ENCODE data around the gene TJP1. TPM values are rescaled to one million over a fixed set of nuclear protein-coding genes. Genes with fewer than 3 reads are reported as not detected.

The TJP1 gene
- total RNA-seq, 1 experiment from 2014 or later, result 129 TPM

DNA sequence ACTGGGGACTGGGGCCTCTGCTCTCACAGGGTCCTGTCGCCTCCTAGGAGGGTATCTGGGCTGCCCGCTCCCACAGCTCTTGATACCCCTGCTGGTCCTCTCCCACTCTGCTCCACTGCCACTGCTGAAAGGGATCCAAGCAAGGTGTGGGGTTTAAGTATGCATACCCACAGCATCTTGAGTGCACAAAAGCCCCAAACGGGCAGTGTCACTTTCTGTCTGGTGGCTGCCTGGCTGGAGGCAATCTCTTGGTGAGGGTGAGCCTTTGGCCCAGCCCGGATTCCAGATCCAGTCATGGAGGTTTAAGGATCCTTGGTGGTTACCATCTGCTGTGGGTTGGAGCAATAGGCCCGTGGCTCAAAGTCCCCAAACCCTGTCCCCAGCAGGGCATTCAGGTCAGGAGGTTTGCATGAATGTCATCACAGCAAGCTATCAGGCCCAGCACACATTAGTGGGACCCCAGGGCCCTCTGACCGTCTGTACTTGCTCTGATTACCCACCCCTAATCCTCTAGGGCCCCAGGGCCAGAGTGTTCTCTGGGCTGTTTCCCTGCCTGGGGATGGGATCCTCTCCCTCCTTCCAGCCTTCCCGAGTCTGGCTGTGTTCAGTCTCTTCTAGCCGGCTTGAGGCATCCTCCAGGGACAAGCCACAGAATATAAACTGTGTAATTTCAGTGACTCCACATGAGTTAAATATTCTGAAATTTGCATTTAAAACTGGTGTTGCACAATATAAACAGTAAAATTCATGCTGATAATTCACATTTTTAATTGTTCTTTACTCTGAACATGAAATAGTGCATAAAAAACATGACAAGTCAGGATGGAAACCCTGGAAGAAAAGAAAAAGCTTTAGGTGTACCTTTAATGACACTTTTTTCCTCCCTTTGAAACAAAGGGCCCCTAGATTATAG is 4.9 kb upstream of the TJP1 start:
- Mint-ChIP-seq H3K4me3 (no peak overlapping the region), H3K27me3 (ENCODE audit: low read depth) (peaks cover 12% of the 10 kb centered on the region), H3K36me3 (no peaks in the 10 kb centered on the region), H3K27ac (no peak overlapping the region), H3K4me1 (peaks cover 13% of the 10 kb centered on the region), H3K9me3 (peaks cover 3% of the 10 kb centered on the region; the same call in 1 of the 2 replicates)
- TF ChIP-seq NFATC4 (CRISPR knock-in tag; IDR thresholded peaks at IDR 0.05) (no peak), PRRX2 (CRISPR knock-in tag; IDR thresholded peaks at IDR 0.05) (no peak), EMX1 (CRISPR knock-in tag; IDR thresholded peaks at IDR 0.05) (no peak), TEAD4 (CRISPR knock-in tag; IDR thresholded peaks at IDR 0.05) (no peak), ETV6 (CRISPR knock-in tag; IDR thresholded peaks at IDR 0.05) (no peak), ZNF263 (CRISPR knock-in tag; IDR thresholded peaks at IDR 0.05; ENCODE audit: low read depth) (no peak), ZNF138 (CRISPR knock-in tag; conservative IDR thresholded peaks at IDR 0.05) (no peak), SMAD4 (CRISPR knock-in tag; IDR thresholded peaks at IDR 0.05) (no peak), JAZF1 (CRISPR knock-in tag; IDR thresholded peaks at IDR 0.05) (no peak), NR1H2 (CRISPR knock-in tag; IDR thresholded peaks at IDR 0.05) (no peak), FOXK1 (CRISPR knock-in tag; IDR thresholded peaks at IDR 0.05) (no peak)
- TF ChIP-seq, protein P1, sequence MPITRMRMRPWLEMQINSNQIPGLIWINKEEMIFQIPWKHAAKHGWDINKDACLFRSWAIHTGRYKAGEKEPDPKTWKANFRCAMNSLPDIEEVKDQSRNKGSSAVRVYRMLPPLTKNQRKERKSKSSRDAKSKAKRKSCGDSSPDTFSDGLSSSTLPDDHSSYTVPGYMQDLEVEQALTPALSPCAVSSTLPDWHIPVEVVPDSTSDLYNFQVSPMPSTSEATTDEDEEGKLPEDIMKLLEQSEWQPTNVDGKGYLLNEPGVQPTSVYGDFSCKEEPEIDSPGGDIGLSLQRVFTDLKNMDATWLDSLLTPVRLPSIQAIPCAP (CRISPR knock-in tag; IDR thresholded peaks at IDR 0.05), result no peak
- TF ChIP-seq, protein P2, sequence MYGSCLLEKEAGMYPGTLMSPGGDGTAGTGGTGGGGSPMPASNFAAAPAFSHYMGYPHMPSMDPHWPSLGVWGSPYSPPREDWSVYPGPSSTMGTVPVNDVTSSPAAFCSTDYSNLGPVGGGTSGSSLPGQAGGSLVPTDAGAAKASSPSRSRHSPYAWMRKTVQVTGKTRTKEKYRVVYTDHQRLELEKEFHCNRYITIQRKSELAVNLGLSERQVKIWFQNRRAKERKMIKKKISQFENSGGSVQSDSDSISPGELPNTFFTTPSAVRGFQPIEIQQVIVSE (CRISPR knock-in tag; IDR thresholded peaks at IDR 0.05; ENCODE audit: borderline replicate concordance), result no peak
- TF ChIP-seq, protein P3, sequence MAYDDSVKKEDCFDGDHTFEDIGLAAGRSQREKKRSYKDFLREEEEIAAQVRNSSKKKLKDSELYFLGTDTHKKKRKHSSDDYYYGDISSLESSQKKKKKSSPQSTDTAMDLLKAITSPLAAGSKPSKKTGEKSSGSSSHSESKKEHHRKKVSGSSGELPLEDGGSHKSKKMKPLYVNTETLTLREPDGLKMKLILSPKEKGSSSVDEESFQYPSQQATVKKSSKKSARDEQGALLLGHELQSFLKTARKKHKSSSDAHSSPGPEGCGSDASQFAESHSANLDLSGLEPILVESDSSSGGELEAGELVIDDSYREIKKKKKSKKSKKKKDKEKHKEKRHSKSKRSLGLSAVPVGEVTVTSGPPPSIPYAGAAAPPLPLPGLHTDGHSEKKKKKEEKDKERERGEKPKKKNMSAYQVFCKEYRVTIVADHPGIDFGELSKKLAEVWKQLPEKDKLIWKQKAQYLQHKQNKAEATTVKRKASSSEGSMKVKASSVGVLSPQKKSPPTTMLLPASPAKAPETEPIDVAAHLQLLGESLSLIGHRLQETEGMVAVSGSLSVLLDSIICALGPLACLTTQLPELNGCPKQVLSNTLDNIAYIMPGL (CRISPR knock-in tag; IDR thresholded peaks at IDR 0.05), result no peak
- ChIA-PET POLR2A (no interaction called here), CTCF (interaction anchor here (0.6 to 1.3 kb wide), 2 partner anchors 82 to 99 kb away, joined by 3 to 8 read pairs; no protein-coding TSS in a partner anchor)
- DNase-seq (ENCODE audit: low spot score) (no peak), ATAC-seq (no peak)

DNA sequence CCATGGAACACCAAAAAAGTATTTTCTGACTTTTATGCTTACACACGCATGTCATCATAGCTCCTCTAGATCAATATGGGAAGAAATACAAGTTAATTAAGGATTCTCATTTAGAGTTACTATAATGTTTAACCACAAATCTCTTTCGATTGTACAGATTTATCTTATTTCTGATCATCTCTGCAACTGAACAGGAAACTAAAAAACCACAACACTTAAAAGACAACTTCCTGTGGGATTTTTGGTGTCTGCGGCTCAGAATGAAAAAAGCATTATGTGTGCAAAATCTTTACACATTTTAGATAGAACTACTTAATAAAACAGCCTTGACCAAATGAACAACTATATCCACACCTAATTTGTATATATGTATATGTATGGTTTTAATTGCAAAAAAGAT is 3.0 kb upstream of the TJP1 start:
- TF ChIP-seq SMAD3 (CRISPR knock-in tag; IDR thresholded peaks at IDR 0.05; ENCODE audit: borderline replicate concordance), result no peak
- TF ChIP-seq, protein P4, sequence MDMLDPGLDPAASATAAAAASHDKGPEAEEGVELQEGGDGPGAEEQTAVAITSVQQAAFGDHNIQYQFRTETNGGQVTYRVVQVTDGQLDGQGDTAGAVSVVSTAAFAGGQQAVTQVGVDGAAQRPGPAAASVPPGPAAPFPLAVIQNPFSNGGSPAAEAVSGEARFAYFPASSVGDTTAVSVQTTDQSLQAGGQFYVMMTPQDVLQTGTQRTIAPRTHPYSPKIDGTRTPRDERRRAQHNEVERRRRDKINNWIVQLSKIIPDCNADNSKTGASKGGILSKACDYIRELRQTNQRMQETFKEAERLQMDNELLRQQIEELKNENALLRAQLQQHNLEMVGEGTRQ (CRISPR knock-in tag; IDR thresholded peaks at IDR 0.05), result no peak
- no peak for TF ChIP-seq OVOL2 (CRISPR knock-in tag; IDR thresholded peaks at IDR 0.05; ENCODE audit: borderline replicate concordance)
- TF ChIP-seq, protein P5, sequence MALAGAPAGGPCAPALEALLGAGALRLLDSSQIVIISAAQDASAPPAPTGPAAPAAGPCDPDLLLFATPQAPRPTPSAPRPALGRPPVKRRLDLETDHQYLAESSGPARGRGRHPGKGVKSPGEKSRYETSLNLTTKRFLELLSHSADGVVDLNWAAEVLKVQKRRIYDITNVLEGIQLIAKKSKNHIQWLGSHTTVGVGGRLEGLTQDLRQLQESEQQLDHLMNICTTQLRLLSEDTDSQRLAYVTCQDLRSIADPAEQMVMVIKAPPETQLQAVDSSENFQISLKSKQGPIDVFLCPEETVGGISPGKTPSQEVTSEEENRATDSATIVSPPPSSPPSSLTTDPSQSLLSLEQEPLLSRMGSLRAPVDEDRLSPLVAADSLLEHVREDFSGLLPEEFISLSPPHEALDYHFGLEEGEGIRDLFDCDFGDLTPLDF (CRISPR knock-in tag; IDR thresholded peaks at IDR 0.05), result no peak
- TF ChIP-seq, protein P6, sequence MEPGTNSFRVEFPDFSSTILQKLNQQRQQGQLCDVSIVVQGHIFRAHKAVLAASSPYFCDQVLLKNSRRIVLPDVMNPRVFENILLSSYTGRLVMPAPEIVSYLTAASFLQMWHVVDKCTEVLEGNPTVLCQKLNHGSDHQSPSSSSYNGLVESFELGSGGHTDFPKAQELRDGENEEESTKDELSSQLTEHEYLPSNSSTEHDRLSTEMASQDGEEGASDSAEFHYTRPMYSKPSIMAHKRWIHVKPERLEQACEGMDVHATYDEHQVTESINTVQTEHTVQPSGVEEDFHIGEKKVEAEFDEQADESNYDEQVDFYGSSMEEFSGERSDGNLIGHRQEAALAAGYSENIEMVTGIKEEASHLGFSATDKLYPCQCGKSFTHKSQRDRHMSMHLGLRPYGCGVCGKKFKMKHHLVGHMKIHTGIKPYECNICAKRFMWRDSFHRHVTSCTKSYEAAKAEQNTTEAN (CRISPR knock-in tag; IDR thresholded peaks at IDR 0.05), result no peak
- no peak for TF ChIP-seq ZNF396 (CRISPR knock-in tag; IDR thresholded peaks at IDR 0.05; ENCODE audit: borderline replicate concordance)
- Mint-ChIP-seq H3K36me3 (no peaks in the 10 kb centered on the region), H3K27me3 (ENCODE audit: low read depth) (peaks cover 12% of the 10 kb centered on the region), H3K9me3 (no peaks in the 10 kb centered on the region), H3K4me1 (peaks cover 14% of the 10 kb centered on the region), H3K4me3 (no peak overlapping the region), H3K27ac (no peak overlapping the region)
- ATAC-seq (no peak), DNase-seq (ENCODE audit: low spot score) (no peak)
- CTCF ChIA-PET, result interaction anchor here (1.3 kb wide), 1 partner anchor 100 kb away, joined by 8 read pairs; no protein-coding TSS in a partner anchor
- POLR2A ChIA-PET, result no interaction called here
